Activated CD4-positive, alpha-beta T cell treated with anti-CD3 and anti-CD28 coated beads, Interleukin-2, Interleukin-6, amounts not matched to agents 100 ng/mL and 50 ng/mL, durations not matched to agents 16 hours and 8 hours (primary cell): ENCODE results near the gene RNASE7.

Source experiments
- DNase-seq: peaks from one replicate; pipeline ENCODE4 v3.0.0-alpha.2; 2020

Gene RNASE7

GRCh38 chr14:21088687-21089086 is 46.5 kb downstream of the RNASE7 start:
- no peak for DNase-seq

- DNase-seq: no peak
Observed at GRCh38 chr14:21089271-21089670, 47.1 kb downstream of the RNASE7 start.

GRCh38 chr14:21089877-21090193 is 47.7 kb downstream of the RNASE7 start:
- no peak for DNase-seq

GRCh38 chr14:21090194-21090939 is 48.2 kb downstream of the RNASE7 start:
- peak; percentile 28 for DNase-seq

GRCh38 chr14:21090940-21091663 is 48.9 kb downstream of the RNASE7 start:
- no peak for DNase-seq

GRCh38 chr14:21091821-21092272 is 49.7 kb downstream of the RNASE7 start:
- no peak for DNase-seq

- DNase-seq: peak; percentile 94
Observed at GRCh38 chr14:21092273-21093011, 50.3 kb downstream of the RNASE7 start.

- no peak for DNase-seq
Observed at GRCh38 chr14:21093018-21093417, 50.9 kb downstream of the RNASE7 start.
